ENCODE data around the gene RAMP1. TPM values are rescaled to one million over a fixed set of nuclear protein-coding genes. Genes with fewer than 3 reads are reported as not detected.

The RAMP1 gene
- polyA plus RNA-seq, 1 donor from 2014 or later = 25.5 TPM

- TF ChIP-seq POLR2AphosphoS5 (IDR thresholded peaks at IDR 0.05) (no peak), CTCF (IDR thresholded peaks at IDR 0.05; ENCODE audit: poor library complexity, severe bottlenecking) (no peak), SMC3 (conservative IDR thresholded peaks at IDR 0.05; ENCODE audit: poor library complexity) (no peak), EP300 (conservative IDR thresholded peaks at IDR 0.05; ENCODE audit: poor library complexity, severe bottlenecking) (no peak), RAD21 (conservative IDR thresholded peaks at IDR 0.05) (no peak), MXI1 (conservative IDR thresholded peaks at IDR 0.05; ENCODE audit: poor library complexity, severe bottlenecking) (no peak), TAF1 (IDR thresholded peaks at IDR 0.05; ENCODE audit: low read depth) (no peak), REST (IDR thresholded peaks at IDR 0.05; ENCODE audit: borderline replicate concordance) (no peak), EZH2 (IDR thresholded peaks at IDR 0.05; ENCODE audit: borderline replicate concordance, insufficient read depth, low read length, poor library complexity, severe bottlenecking) (no peak)
- no peaks in the 10 kb centered on the region for H3K9me3 ChIP-seq (ENCODE audit: low read length)
- H3K4me2 ChIP-seq (ENCODE audit: low read length) = no peak overlapping the region
- no peak overlapping the region for H2AFZ ChIP-seq (ENCODE audit: low read depth, low read length)
- H3F3A ChIP-seq (ENCODE audit: insufficient read depth, low read length, poor library complexity, severe bottlenecking) = no peaks in the 10 kb centered on the region
- H4K20me1 ChIP-seq (ENCODE audit: insufficient read depth) = no peaks in the 10 kb centered on the region
- no peaks in the 10 kb centered on the region for H3K36me3 ChIP-seq (ENCODE audit: insufficient read depth, low read length)
- no peak overlapping the region for H3K4me3 ChIP-seq (ENCODE audit: low read length)
- no peak overlapping the region for H3K9ac ChIP-seq (ENCODE audit: low read length)
- H3K9me2 ChIP-seq (ENCODE audit: insufficient read depth, low read length) = no peaks in the 10 kb centered on the region
- H3K79me2 ChIP-seq (replicated peaks; ENCODE audit: insufficient read depth, low read length) = no peaks in the 10 kb centered on the region
- no peaks in the 10 kb centered on the region for H3K27me3 ChIP-seq (ENCODE audit: insufficient read depth, low read depth, low read length)
- H3K27ac ChIP-seq (ENCODE audit: low read length) = no peak overlapping the region
Measured at GRCh38 chr2:237961637-237962036, 102.2 kb downstream of the RAMP1 start.

Small RNA genes lying within 50 kb of the gene (small RNA-seq; reads per million reads assigned to genes)
- 0 reads per million in 3 experiments for gene RF00157

Other genes starting within 250 kb of the RAMP1 start
- 88.2 and 96.3 TPM in 2 replicates for gene LRRFIP1, start 232.0 kb upstream of the RAMP1 start, polyA plus RNA-seq
- 2.5 and 3.5 TPM in 2 replicates for gene RBM44, start 60.8 kb upstream of the RAMP1 start, polyA plus RNA-seq
- gene UBE2F, start 107.4 kb downstream of the RAMP1 start, polyA plus RNA-seq = 65.7 and 94.1 TPM in 2 replicates
- gene SCLY, start 201.4 kb downstream of the RAMP1 start, polyA plus RNA-seq = 15.9 and 16.4 TPM in 2 replicates
- gene ESPNL, start 240.7 kb downstream of the RAMP1 start, polyA plus RNA-seq = 0.14 and 0.69 TPM in 2 replicates